Nephron progenitor cell (in vitro differentiated cells): ENCODE measurements around the gene FAM177A1.

Experiments used
- DNase-seq: peaks from one replicate; pipeline ENCODE4 v3.0.0; 2021
- H3K27ac Mint-ChIP-seq: 2 replicates; pipeline ENCODE4 v1.8.0; 2021; ENCODE audit warnings: mild to moderate bottlenecking, moderate library complexity, mixed read lengths
- H3K27me3 Mint-ChIP-seq: 2 replicates; pipeline ENCODE4 v1.8.0; 2021; ENCODE audit warnings: mild to moderate bottlenecking, low read depth, mixed read lengths; ENCODE audit not compliant: poor library complexity
- H3K36me3 Mint-ChIP-seq: 2 replicates; pipeline ENCODE4 v1.8.0; 2021; ENCODE audit warnings: low read depth, mixed read lengths
- H3K4me1 Mint-ChIP-seq: 2 replicates; pipeline ENCODE4 v1.8.0; 2021; ENCODE audit warnings: mixed read lengths
- H3K4me3 Mint-ChIP-seq: 2 replicates; pipeline ENCODE4 v1.8.0; 2021; ENCODE audit warnings: mild to moderate bottlenecking, moderate library complexity, mixed read lengths
- H3K9me3 Mint-ChIP-seq: 2 replicates; pipeline ENCODE4 v1.8.0; 2021; ENCODE audit warnings: mild to moderate bottlenecking, moderate library complexity, mixed read lengths
- TF ChIP-seq, protein P1 (sequence below): fragments of 200-600 bp; sonication (generic); IDR thresholded peaks from 2 replicates; pipeline ENCODE4 v1.5.0; 2021; ENCODE audit warnings: antibody characterized with exemption

FAM177A1 gene, protein sequence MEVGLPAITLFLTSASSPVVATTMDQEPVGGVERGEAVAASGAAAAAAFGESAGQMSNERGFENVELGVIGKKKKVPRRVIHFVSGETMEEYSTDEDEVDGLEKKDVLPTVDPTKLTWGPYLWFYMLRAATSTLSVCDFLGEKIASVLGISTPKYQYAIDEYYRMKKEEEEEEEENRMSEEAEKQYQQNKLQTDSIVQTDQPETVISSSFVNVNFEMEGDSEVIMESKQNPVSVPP

DNA sequence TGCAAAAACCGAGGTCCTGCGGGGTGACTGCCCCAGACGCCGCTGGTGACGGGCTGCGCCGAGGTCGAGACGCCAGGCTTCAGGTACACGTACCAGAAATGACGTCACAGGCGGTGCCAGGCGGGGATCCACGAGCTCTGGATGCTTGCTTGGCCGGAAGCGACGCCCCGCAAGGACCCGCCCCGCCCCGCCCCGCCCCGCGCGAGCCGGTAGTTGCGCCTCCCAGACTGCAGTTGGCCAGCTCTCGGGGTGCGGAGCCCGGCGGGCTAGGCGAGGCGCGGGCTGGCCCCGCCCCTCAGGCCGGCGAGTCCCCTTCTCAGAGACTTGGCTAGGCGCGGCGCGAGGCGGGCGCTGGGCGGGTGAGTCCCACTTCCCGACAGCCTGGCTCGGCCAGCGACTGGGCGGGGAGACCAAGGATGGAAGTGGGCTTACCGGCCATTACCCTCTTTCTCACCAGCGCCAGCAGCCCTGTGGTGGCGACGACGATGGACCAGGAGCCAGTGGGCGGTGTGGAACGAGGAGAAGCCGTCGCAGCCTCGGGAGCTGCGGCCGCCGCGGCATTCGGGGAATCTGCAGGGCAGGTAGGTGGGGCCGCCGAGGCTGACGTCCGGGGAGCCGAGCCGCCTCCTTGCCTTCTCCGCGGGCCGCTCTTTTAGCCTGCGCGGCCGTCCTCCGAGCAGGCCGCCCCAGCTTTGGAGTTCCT lies at the start of gene FAM177A1:
Gene FAM177A1, plus strand, starts transcription at position 225 of the 703 bp plus-strand sequence. Its CDS starts 192 bp downstream, at position 417.
- Mint-ChIP-seq H3K27me3 (peaks cover 3% of the 10 kb centered on the region), H3K9me3 (no peaks in the 10 kb centered on the region), H3K4me1 (peaks cover 22% of the 10 kb centered on the region), H3K4me3 (peak within 1 kb of the TSS; percentile 96), H3K27ac (peak within 1 kb of the TSS; percentile 98), H3K36me3 (peaks cover 6% of the 10 kb centered on the region)
- DNase-seq: peak; percentile 97
- TF ChIP-seq, protein P1, sequence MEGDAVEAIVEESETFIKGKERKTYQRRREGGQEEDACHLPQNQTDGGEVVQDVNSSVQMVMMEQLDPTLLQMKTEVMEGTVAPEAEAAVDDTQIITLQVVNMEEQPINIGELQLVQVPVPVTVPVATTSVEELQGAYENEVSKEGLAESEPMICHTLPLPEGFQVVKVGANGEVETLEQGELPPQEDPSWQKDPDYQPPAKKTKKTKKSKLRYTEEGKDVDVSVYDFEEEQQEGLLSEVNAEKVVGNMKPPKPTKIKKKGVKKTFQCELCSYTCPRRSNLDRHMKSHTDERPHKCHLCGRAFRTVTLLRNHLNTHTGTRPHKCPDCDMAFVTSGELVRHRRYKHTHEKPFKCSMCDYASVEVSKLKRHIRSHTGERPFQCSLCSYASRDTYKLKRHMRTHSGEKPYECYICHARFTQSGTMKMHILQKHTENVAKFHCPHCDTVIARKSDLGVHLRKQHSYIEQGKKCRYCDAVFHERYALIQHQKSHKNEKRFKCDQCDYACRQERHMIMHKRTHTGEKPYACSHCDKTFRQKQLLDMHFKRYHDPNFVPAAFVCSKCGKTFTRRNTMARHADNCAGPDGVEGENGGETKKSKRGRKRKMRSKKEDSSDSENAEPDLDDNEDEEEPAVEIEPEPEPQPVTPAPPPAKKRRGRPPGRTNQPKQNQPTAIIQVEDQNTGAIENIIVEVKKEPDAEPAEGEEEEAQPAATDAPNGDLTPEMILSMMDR: no peak

DNA sequence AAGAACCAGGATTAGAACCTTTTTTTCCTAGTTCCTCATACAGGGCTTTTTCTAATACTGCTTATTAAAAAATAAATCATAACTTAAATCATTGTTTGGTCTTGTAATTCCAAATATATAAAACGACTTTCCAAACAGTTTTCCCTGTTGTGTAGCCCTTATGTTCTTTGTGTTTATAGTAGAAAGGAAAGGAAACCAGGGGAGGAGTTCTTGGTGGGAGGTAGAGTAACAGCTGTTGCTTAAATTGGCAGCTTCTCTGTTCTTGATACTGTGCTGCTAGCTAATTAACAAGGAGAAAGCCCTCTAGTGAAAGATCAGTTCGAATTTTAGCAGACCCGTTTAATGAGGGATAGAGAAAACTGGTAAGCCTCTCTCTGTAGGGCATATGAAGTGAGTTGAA lies 48.3 kb upstream of the FAM177A1 start:
- Mint-ChIP-seq H3K27ac (peak overlapping the region; percentile 63), H3K9me3 (no peaks in the 10 kb centered on the region), H3K4me3 (no peak overlapping the region), H3K27me3 (no peaks in the 10 kb centered on the region), H3K36me3 (peaks cover 14% of the 10 kb centered on the region), H3K4me1 (peaks cover 11% of the 10 kb centered on the region)
- DNase-seq: no peak
- TF ChIP-seq, protein P1: no peak

DNA sequence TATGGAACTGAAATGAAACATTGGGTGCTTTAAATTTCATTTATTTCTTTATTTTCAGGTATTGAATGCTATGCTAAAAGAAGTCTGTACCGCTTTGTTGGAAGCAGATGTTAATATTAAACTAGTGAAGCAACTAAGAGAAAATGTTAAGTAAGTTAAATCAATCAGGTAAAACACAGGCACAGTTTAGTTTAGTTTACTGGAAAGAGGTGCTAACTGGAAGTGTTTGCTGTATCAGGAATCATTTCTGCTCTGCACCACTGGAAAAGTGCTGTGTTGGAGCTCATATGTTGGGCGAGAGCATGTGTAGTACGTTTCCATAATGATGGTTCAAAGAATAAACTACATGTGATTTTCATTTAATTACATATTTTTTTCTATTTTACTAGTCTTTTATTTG lies 46.6 kb upstream of the FAM177A1 start:
- peaks cover 9% of the 10 kb centered on the region for H3K4me1 Mint-ChIP-seq
- no peak for DNase-seq
- no peak overlapping the region for H3K4me3 Mint-ChIP-seq
- no peaks in the 10 kb centered on the region for H3K9me3 Mint-ChIP-seq
- TF ChIP-seq, protein P1: no peak
- no peaks in the 10 kb centered on the region for H3K27me3 Mint-ChIP-seq
- peaks cover 18% of the 10 kb centered on the region for H3K36me3 Mint-ChIP-seq
- H3K27ac Mint-ChIP-seq: no peak overlapping the region

DNA sequence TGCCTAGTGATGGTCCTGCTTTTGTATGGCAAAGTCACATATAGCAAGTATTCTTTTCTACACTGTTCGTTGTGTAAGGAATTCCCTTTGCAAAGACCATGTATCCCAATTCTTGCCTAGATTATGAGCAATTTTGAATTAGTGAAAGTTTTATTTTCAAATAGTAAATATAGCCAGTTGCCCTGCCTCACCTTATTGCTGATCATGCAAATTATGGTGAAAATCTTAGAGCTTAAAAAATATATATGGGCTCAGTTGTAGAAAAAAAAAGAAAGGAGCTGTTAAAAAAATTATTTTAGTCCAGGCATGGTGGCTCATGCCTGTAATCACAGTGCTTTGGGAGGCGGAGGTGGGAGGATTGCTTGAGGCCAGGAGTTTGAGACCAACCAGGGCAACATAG lies 44.5 kb upstream of the FAM177A1 start:
- no peaks in the 10 kb centered on the region for H3K9me3 Mint-ChIP-seq

DNA sequence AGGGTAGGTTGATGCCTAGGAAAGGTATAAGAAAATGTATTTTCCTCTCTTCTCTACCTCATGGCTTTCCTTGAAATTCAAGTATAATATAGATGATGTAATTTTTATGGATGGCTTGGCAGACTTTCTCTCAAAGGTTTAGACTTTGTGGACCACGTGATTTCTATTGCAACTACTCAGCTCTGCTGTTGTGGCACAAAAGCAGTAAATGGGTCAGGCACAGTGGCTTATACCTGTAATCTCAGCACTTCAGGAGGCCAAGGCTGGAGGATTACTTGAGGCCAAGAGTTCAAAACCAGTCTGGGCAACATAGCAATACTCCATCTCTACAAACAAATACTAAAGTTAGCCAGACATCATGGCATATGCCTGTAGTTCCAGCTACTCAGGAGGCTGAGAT lies 41.2 kb upstream of the FAM177A1 start:
- TF ChIP-seq, protein P1: no peak
- no peak for DNase-seq
- H3K27me3 Mint-ChIP-seq: no peaks in the 10 kb centered on the region
- H3K9me3 Mint-ChIP-seq: no peaks in the 10 kb centered on the region
- H3K4me1 Mint-ChIP-seq: no peaks in the 10 kb centered on the region
- H3K4me3 Mint-ChIP-seq: no peak overlapping the region
- H3K36me3 Mint-ChIP-seq: peaks cover 39% of the 10 kb centered on the region
- peak overlapping the region; percentile 75 for H3K27ac Mint-ChIP-seq

More for the DNA sequence above, 44.5 kb upstream of the FAM177A1 start:
- TF ChIP-seq, protein P1: no peak
- Mint-ChIP-seq H3K4me1 (peaks cover 6% of the 10 kb centered on the region), H3K27me3 (no peaks in the 10 kb centered on the region), H3K4me3 (no peak overlapping the region), H3K36me3 (peaks cover 25% of the 10 kb centered on the region), H3K27ac (no peak overlapping the region)
- no peak for DNase-seq
